Measurements from ENCODE around the gene TACC3.

Gene TACC3

DNA sequence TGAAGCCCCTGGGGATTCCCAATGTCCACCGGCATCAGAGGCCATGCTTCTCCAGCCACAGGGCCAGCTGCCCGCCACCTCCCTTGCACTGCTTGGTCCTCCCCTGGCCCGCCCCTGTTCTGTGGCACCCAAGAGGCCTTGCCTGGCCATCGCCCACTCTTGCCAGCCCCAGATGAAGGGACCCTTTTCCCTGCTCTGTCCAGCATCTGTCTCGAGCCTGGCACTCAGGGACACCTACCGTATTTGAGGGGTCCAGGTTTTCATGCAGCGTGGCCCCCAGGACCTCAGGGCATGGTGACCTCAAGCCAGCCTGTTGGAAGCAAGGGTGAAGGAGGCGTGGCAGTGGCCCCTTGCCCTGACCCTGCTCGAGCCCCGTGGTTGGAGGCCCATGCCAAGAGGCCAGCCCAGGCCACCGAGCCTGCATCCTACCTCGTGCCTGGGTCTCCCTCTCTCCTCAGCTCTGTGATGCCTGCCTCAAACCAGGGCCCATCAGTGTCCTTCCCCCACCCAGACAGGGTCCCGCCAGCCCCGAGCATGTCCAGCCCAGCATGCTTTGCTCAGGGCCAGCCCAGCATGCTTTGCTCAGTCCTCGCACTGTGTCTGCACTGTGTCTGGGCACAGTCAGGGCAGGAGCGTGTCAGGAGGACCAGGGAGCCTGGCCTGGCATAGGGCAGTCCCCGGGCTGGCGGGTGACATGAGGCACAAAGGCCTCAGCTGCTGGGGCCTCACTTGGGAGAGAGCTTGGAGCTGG lies 57.5 kb downstream of the TACC3 start:
- no peak for DNase-seq

- no peak for DNase-seq
Measured at GRCh38 chr4:1779588-1780382, 58.5 kb downstream of the TACC3 start.

- no peak for DNase-seq
Measured at GRCh38 chr4:1780435-1780834, 59.1 kb downstream of the TACC3 start.

DNA sequence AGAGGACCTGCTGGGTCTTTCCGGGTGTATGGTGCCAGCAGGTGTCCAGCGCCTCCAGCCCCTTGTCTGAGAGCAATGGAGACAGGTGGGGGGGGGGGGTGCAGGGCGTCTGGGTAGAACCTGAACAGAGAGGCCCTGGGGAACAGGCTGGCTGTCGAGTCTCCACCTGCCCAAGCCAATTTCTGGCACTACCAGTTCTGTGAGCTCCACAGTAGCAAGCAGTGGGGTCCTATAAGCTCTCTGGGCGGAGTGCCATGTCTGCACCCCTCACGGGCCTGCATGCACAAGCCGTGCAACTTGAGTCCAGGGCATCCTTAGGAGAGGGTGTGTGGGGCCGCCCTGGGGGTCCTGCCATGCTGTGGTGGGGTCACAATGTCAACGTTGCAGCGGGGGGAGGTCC lies 61.7 kb downstream of the TACC3 start:
- DNase-seq = no peak

GRCh38 chr4:1783970-1784369 lies 62.6 kb downstream of the TACC3 start:
- no peak for DNase-seq

GRCh38 chr4:1784395-1784788 lies 63.1 kb downstream of the TACC3 start:
- DNase-seq = no peak

- DNase-seq = no peak
Measured at GRCh38 chr4:1784789-1785591, 63.7 kb downstream of the TACC3 start.

DNA sequence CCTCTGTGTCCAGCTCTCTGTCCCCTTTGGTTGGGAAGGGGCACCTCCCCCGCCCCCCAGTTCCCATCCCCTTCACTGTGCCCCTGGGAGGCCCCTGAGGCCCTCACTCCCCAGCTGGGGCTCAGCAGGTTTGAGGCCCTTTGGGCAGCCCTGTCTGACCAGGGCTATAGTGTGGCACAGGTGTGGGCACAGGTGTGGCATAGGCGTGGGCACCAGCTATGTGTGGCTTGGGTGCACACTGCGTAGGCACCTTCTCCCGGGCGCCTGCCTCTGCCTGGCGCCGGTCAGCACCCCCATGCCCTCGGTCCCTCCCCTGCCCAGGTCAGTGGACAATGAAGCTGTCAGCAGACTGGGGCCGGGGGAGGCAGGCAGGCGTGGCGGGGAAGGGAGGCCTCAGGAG lies 64.3 kb downstream of the TACC3 start:
- no peak for DNase-seq

GRCh38 chr4:1786544-1787362 lies 65.4 kb downstream of the TACC3 start:
- DNase-seq = no peak

GRCh38 chr4:1787411-1788077 lies 66.2 kb downstream of the TACC3 start:
- no peak for DNase-seq

DNA sequence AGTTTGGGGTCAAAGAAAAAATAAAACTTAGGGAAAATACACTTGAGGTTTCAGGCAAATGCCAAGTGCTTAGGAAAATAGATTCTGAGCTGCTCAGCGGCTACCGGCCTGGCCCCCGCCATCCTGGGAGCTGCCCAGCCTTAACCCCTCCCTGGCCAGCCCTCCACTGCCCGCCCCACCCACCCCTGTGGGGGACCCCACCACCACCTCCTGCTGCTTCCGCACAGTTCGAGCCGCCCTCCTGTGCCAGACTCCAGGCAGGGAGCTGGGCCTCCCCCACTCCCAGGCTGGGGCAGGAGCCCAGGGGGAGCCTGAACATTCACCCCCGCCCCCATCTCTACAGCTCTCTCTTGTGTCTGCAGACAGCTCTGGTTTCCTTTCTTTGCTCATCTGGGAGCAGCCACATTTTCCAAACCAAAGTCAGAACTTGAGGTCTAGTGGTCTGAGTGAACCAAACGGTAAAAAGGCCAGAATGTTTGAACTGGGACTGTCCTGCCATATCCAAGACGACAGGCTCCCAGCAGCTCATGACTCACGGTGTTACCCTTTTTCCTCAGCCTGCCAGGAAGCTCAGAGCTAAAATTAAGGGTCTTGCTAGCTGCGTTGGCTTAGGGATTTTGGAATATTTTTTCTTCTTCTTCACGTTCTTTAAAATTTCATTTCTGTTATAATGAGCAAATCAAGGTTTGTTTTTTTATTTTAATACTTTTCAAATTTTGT lies 67.1 kb downstream of the TACC3 start:
- no peak for DNase-seq

GRCh38 chr4:1789552-1789951 lies 68.2 kb downstream of the TACC3 start:
- no peak for DNase-seq

DNA sequence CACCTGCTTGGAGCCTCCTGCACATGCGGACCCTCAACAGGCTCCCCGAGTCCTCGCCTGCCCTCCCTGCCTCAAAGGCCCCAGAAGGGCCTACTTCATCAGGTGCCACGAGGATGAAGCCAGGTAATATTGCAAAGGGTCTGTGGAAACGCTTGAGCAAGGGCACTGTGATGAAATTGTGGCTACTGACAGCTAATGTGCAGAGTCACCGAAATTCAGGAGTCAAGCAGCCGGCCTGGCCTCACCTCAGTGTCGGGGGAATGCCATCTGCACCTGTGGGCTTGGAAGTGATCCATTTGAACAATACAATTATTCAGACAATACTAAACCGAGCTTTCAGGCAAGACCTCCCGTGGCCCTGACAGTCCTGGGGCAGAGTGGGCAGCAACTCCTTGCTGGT lies 68.7 kb downstream of the TACC3 start:
- no peak for DNase-seq

DNA sequence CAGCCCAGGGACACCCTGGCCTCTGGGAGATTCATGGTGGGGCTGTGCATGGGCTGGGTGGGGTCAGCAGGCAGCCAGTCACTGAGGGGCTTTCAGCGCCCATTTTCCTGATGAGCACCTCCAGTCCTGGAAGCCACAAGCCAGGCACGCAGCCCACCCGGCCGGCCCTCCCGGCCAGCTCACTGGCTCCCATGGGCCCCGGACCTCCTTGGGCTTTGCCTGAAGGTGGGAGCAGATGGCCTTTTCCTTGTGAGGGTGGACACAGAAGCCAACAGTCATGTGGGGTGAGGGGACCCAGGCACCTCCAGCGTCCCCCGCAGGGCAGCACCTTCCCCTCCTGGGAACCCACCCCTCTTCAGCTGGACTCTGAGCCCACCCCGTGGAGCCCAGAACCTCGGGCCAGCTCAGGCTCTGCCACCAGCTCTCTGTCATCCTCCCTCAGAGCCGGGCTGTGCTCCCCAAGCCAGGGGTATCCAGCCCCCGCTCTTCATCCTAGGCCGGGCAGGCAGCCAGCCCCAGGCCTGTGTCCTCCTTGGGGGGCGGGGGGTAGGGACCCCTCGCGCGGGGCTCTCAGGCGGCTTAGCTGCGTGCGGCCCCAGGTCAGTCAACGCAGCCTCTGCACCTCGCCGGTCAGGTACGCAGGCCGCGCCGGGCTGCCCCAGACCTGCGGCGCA lies 71.0 kb downstream of the TACC3 start:
- DNase-seq = no peak

DNA sequence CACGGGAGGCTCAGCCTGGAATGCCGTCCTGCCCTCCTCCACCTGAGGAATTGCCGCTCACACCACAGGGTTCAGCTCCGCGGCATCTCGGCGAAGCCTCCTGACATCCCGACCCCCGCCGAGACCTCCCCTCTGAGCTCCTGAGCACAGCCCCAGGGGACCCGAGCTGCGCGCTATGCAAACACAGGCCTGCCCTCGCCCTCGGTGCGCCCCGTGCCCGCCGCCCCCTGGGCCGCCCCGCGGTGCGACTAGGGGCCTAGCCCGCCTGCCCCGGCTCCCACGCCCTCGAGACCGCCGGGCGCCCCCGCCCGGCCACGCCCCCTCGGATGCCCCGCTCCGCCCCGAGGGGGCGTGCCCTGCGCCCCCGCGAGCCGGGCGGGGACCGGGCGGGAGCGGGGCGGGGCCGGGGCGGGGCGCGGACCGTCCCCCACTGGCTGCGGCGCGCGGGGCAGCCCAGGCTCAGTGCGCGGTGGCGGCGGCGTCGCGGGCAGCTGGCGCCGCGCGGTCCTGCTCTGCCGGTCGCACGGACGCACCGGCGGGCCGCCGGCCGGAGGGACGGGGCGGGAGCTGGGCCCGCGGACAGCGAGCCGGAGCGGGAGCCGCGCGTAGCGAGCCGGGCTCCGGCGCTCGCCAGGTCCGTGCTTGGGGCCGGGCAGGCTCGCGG lies 71.6 kb downstream of the TACC3 start, which contains the start of gene FGFR3:
FGFR3 (plus strand) TSS at position 462 of the 664 bp plus-strand sequence. CDS start 642 bp downstream, outside the sequence.
- DNase-seq = peak; percentile 24 to 38

DNA sequence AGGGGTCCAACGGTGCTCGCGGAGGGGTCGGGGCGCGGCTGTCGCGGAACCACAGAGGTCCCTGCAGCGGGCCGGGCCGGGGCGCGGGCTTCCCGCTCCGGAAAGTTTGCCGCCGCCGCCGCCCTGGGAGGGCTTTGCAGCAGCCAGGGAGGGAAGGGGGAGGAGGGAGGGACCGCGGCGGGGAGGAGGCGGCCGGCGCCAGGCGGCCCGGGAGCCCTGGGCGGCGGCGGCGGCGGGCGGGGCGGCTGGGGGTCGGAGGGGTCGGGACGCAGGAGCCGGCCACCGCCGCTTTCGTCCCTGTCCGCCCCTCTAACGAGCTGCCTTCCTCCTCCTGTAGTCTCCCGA lies 72.1 kb downstream of the TACC3 start:
- DNase-seq = peak; percentile 31

DNA sequence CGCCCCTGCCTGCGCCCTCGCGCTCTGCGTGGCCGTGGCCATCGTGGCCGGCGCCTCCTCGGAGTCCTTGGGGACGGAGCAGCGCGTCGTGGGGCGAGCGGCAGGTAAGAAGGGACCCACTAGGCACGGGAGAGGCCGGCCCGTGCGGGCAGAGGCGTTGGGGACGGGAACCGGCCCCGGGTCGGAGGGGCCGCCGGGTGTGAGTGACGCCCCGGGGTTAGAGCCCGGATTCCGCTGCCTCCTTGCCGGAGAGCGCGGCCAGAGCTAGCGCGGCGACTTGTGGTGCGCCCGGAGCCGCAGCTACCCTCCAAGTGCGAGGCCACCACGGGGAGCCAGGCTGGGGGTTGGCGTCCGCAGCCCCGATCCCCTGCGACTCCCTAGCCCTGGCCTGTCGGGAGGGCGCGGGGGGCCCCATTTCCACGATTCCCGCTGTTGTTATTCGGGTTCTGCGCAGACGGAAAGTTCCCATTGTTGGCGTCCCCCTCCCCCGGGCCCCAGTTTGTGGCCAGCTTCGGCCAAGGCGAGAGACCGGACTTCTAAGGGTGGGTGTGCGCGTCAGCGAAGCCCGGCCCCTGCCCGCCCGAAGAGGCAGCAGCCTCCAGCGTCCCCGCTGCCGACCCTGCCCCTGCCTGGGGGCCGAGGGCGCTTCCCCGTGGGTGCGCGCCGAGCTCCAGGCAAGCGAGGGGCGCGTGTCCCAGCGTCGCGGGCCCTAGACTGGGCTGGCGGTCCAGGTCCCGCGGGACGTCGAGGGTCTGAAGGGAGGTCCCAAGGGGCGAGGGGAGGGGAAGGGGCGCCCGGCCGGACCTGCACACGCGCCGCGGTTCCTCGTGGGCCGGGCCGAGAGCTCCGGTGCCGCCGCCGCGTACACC lies 72.9 kb downstream of the TACC3 start:
- DNase-seq = no peak

All from activated CD4-positive, alpha-beta T cell treated with anti-CD3 and anti-CD28 coated beads for 4 hours (primary cell).